SH-SY5Y (cell line): ENCODE data around the gene CACNB1.

Source experiments
- GATA2 ChIP-seq: IDR thresholded peaks from 2 replicates; pipeline ENCODE4 v1.6.1; 2011; ENCODE audit warnings: mild to moderate bottlenecking, low read depth, low read length
- GATA3 ChIP-seq: IDR thresholded peaks from 2 replicates; pipeline ENCODE4 v1.6.1; 2011; ENCODE audit warnings: low read depth, mild to moderate bottlenecking, low read length, moderate library complexity

DNA sequence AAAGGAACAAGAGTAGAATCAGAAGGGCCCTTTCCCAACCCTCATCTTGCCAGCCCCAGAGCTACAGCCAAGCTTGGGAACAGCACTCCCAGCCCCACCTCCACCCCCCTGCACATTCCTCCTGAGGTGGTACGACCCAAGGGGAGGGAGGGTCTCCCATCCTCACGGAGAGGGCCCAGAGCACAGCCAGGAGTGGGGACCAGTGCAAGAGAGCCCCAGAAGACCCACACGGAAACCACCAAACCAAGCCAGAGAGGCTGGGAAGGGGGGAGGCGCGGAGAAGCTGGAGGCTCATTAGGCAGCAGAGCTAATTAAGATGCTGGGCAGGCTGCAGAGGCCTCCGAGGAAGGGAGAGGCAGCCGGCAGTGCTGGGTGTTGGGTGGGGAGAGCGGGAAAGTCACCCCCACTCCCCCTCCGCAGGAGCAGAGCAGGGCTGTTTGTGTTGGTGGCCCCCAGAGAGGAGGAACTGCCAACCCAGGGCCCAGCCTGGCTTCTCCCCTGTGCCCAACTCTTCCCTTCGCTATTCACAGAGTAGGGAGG, 2.4 kb downstream of the CACNB1 start:
- TF ChIP-seq GATA2 (no peak), GATA3 (no peak)
